ENCODE measurements around the gene FAU. TPM values are rescaled to one million over a fixed set of nuclear protein-coding genes. Genes with fewer than 3 reads are reported as not detected.

FAU gene
- total RNA-seq, 4 donors from 2014 or later, result 353 to 521 (median 436) TPM

DNA sequence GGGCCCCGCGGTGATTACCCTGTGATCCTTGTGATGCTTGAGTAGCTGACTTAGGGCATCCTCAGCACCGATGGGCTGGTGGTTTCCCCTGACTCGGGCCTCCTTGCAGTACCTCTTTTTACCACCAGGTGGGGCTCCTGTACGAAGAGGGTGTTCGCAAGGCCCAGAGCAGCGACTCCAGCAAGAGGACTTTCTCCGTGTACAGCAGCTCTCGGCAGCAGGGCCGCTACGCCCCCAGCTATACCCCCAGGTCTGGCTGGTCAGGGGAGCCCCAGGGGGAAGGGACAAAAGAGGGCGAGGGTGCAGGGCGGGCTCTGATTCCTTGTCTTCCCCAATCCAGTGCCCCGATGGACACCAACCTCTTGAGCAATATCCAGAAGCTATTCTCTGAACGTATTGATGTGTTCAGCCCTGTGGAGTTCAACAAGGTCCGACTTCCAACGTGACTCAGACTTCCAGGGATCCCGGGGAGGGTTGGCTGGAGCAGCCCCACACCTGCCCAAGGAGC lies 11.5 kb downstream of the FAU start:
- Histone ChIP-seq H3K27ac (peak overlapping the region; percentile 74 to 90 (median 81)), H3K4me3 (no peak overlapping the region), H3K9me3 (no peaks in the 10 kb centered on the region), H3K36me3 (peaks cover 0 to 13% of the 10 kb centered on the region in 2 donors), H3K27me3 (no peaks in the 10 kb centered on the region), H3K4me1 (peaks cover 26 to 34% of the 10 kb centered on the region in 2 donors)
- ATAC-seq (peak; percentile 59 to 61), DNase-seq (peak; percentile 63 to 81)
- in situ Hi-C loops (cut with MboI; ENCODE audit: low sequenced_read_pairs in 4 of 4) (loop anchor here in 3 of 4 donors (5.0 kb wide), 1 partner anchor 72 kb away; the partner anchor contains the start of gene CAPN1 (in 3 of the 3)), intact Hi-C loops (cut with DNase I; ENCODE audit: low total_unique reads) (loop anchor here (1.0 to 10.0 kb wide), 2 partner anchors 71 to 256 kb away; partner anchors contain the start of gene CAPN1)
- TF ChIP-seq, protein P1, sequence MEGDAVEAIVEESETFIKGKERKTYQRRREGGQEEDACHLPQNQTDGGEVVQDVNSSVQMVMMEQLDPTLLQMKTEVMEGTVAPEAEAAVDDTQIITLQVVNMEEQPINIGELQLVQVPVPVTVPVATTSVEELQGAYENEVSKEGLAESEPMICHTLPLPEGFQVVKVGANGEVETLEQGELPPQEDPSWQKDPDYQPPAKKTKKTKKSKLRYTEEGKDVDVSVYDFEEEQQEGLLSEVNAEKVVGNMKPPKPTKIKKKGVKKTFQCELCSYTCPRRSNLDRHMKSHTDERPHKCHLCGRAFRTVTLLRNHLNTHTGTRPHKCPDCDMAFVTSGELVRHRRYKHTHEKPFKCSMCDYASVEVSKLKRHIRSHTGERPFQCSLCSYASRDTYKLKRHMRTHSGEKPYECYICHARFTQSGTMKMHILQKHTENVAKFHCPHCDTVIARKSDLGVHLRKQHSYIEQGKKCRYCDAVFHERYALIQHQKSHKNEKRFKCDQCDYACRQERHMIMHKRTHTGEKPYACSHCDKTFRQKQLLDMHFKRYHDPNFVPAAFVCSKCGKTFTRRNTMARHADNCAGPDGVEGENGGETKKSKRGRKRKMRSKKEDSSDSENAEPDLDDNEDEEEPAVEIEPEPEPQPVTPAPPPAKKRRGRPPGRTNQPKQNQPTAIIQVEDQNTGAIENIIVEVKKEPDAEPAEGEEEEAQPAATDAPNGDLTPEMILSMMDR (IDR thresholded peaks at IDR 0.05 in 4 of 5, conservative IDR thresholded peaks at IDR 0.05 in 1 of 5), result peak; percentile 86 to 100 (median 98)
- TF ChIP-seq POLR2A (IDR thresholded peaks at IDR 0.05), result no peak

DNA sequence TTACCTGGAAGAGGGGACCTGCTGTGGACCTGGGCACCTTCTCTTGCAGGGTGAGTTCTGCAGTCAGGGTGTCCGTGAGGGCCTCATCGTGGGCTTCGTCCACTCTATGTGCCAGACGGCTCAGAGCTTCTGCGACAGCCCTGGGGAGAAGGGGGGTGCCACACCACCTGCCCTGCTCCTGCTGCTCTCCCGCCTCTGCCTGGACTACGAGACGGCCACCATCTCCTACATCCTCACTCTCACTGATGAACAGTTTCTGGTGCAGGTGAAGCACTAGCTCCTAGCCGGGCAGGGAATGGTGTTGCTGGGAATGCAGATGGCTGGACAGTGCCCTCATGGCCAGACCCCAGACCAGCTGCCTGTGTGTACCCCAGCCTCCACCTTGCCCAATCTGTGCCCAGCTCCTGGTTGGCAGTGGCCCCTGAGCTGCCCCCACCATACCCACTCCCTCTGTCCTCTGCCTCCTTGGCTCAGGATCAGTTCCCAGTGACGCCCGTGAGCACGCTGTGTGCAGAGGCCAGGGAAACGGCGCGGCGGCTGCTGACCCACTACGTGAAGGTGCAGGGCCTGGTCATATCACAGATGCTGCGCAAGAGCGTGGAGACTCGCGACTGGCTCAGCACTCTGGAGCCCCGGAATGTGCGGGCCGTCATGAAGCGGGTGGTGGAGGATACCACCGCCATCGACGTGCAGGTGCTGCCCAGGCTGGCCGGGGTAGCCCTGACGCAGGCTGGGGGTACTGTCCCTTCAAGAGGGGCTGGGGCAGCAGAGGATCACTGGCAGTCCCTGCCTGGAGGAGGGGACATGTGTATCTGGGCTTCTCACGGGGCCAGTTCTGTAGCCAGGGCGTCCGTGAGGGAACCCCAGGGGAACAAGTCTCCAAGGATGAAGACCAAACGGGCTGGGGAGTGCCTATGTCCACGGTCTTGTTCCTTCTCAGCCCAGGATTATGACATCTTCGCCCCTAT lies 12.4 kb downstream of the FAU start:
- no peak for ATAC-seq
- Histone ChIP-seq H3K4me3 (no peak overlapping the region), H3K27me3 (no peaks in the 10 kb centered on the region), H3K9me3 (no peaks in the 10 kb centered on the region), H3K4me1 (peaks cover 29 to 39% of the 10 kb centered on the region in 2 donors), H3K36me3 (peaks cover 0 to 13% of the 10 kb centered on the region in 2 donors), H3K27ac (no peak overlapping the region)
- in situ Hi-C loops (cut with MboI; ENCODE audit: low sequenced_read_pairs in 4 of 4) (loop anchor here in 3 of 4 donors (5.0 kb wide), 1 partner anchor 73 kb away; the partner anchor contains the start of gene CAPN1 (in 3 of the 3)), intact Hi-C loops (cut with DNase I; ENCODE audit: low total_unique reads) (loop anchor here (1.0 to 10.0 kb wide), 2 partner anchors 72 to 255 kb away; partner anchors contain the start of gene CAPN1)
- TF ChIP-seq, protein P1 (IDR thresholded peaks at IDR 0.05 in 4 of 5, conservative IDR thresholded peaks at IDR 0.05 in 1 of 5), result no peak
- no peak for DNase-seq

DNA sequence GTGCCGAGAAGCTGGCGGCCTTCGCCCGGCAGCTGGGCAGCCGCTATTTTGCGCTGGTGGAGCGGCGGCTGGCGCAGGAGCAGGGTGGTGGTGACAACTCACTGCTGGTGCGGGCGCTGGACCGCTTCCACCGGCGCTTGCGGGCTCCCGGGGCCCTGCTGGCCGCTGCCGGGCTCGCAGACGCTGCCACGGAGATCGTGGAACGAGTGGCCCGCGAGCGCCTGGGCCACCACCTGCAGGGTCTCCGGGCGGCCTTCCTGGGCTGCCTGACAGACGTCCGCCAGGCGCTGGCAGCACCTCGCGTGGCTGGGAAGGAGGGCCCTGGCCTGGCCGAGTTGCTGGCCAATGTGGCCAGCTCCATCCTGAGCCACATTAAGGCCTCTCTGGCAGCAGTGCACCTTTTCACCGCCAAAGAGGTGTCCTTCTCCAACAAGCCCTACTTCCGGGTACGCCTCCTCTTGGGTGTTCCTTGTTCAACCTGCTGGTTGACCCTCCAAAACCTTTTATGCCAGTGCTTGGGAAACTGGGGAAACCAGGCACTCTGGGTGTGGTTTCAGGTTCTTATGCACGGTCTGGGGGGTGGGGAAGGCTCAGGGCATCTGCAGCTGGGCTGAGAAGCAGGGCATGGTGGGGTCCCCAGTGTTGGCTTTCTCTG lies 13.3 kb downstream of the FAU start:
- no peak for TF ChIP-seq POLR2A (IDR thresholded peaks at IDR 0.05)
- peaks cover 0 to 13% of the 10 kb centered on the region in 2 donors for H3K36me3 ChIP-seq
- DNase-seq, result no peak
- intact Hi-C loops (cut with DNase I; ENCODE audit: low total_unique reads), result no loop called here
- H3K27me3 ChIP-seq, result no peaks in the 10 kb centered on the region
- H3K4me3 ChIP-seq, result no peak overlapping the region
- no peaks in the 10 kb centered on the region for H3K9me3 ChIP-seq
- peaks cover 36 to 42% of the 10 kb centered on the region in 2 donors for H3K4me1 ChIP-seq
- no peak for ATAC-seq
- in situ Hi-C loops (cut with MboI; ENCODE audit: low sequenced_read_pairs in 4 of 4), result no loop called here
- H3K27ac ChIP-seq, result no peak overlapping the region

DNA sequence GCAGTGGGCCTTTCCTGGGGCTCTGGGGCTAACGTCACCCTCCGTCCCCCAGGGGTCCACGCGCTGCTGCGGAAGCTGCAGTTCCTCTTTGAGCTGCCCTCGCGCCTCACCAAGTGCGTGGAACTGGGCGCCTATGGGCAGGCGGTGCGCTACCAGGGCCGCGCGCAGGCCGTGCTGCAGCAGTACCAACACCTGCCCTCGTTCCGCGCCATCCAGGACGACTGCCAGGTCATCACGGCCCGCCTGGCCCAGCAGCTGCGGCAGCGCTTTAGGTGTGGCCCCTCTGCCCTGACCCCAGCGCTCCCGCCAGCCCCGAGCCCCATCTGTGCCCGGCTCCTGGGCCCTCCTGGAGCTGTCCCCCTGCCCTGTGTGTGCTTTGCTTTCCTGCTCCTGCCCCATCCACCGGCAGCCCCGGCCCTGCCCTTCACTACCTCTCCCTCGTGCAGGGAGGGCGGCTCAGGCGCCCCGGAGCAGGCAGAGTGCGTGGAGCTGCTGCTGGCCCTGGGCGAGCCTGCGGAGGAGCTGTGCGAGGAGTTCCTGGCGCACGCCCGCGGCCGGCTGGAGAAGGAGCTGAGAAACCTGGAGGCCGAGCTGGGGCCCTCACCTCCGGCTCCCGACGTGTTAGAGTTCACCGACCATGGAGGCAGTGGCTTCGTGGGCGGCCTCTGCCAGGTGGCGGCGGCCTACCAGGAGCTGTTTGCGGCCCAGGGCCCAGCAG lies 14.0 kb downstream of the FAU start:
- H3K27me3 ChIP-seq, result no peaks in the 10 kb centered on the region
- ATAC-seq (no peak), DNase-seq (no peak)
- no peak overlapping the region for H3K4me3 ChIP-seq
- in situ Hi-C loops (cut with MboI; ENCODE audit: low sequenced_read_pairs in 4 of 4) (no loop called here), intact Hi-C loops (cut with DNase I; ENCODE audit: low total_unique reads) (no loop called here)
- H3K4me1 ChIP-seq, result peaks cover 37 to 42% of the 10 kb centered on the region in 2 donors
- peaks cover 0 to 13% of the 10 kb centered on the region in 2 donors for H3K36me3 ChIP-seq
- no peak for TF ChIP-seq POLR2A (IDR thresholded peaks at IDR 0.05)
- TF ChIP-seq, protein P1 (IDR thresholded peaks at IDR 0.05 in 4 of 5, conservative IDR thresholded peaks at IDR 0.05 in 1 of 5), result no peak
- H3K27ac ChIP-seq, result no peak overlapping the region
- H3K9me3 ChIP-seq, result no peaks in the 10 kb centered on the region
